Tibial nerve (tissue), 4 donors: ENCODE data around the gene ANKRD11.

Experiments
- EP300 ChIP-seq, 2 donors: sonication (generic); formaldehyde crosslinking; IDR thresholded peaks; one replicate each; pipeline ENCODE4 v1.6.1; 2017; ENCODE audit warnings: antibody characterized with exemption in 2 of 2, mild to moderate bottlenecking in 1 of 2
- POLR2A ChIP-seq, 2 donors: fragments of 450-650 bp; IDR thresholded peaks; one replicate each; pipeline ENCODE4 v1.6.1; 2017; ENCODE audit warnings: antibody characterized with exemption in 2 of 2, mild to moderate bottlenecking in 2 of 2, moderate library complexity in 2 of 2
- TF ChIP-seq, protein P1 (sequence below), 5 experiments: fragments of 200-600 bp in 3 of 5; fragments of 450-650 bp in 2 of 5; sonication (generic) in 3 of 5; IDR thresholded peaks; one replicate each; pipeline ENCODE4 v1.5.1; 2016 to 2019; ENCODE audit warnings: antibody characterized with exemption in 5 of 5, mild to moderate bottlenecking in 3 of 5, moderate library complexity in 2 of 5

DNA sequence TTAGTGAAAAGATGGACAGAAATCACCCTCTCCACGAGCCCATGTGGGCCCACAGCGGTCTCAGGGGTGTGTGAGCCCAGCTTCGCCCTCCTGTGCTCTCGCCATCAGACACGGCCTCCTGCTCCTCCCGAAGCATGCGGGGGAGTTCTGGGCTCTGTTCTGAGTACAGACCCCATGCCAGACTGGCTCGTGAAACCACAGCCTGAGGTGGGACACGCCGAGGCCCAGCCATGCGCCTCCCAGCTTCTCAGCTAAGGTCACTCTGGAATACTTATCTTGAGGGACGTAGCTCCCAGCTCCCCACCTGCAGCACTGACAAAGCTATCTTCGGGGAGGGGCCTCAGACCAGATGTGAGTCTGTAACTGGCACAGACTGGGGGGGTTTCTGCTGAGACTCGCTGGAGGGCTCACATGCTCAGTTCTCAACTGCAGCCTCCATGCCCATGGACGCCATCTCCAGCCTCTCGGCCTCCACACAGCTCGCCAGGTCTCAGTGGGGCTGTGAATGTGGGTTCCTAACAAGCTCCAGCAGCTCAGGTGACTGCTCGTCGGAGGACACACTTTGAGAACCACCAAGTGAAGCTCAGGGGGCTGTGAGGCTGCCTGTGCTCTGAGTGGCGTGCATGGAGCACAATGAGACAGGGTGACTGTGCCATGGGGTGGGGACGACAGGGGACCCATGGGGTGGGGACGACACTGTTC lies 177.6 kb downstream of the ANKRD11 start:
- TF ChIP-seq POLR2A (IDR thresholded peaks at IDR 0.05) (no peak), EP300 (IDR thresholded peaks at IDR 0.05) (no peak)
- TF ChIP-seq, protein P1, sequence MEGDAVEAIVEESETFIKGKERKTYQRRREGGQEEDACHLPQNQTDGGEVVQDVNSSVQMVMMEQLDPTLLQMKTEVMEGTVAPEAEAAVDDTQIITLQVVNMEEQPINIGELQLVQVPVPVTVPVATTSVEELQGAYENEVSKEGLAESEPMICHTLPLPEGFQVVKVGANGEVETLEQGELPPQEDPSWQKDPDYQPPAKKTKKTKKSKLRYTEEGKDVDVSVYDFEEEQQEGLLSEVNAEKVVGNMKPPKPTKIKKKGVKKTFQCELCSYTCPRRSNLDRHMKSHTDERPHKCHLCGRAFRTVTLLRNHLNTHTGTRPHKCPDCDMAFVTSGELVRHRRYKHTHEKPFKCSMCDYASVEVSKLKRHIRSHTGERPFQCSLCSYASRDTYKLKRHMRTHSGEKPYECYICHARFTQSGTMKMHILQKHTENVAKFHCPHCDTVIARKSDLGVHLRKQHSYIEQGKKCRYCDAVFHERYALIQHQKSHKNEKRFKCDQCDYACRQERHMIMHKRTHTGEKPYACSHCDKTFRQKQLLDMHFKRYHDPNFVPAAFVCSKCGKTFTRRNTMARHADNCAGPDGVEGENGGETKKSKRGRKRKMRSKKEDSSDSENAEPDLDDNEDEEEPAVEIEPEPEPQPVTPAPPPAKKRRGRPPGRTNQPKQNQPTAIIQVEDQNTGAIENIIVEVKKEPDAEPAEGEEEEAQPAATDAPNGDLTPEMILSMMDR (IDR thresholded peaks at IDR 0.05) = no peak
